ENCODE data around the gene SSU72. TPM values are rescaled to one million over a fixed set of nuclear protein-coding genes. Genes with fewer than 3 reads are reported as not detected.

SSU72 gene
- total and polyA plus RNA-seq, 2 donors (not counting 3 experiments of a cell fraction or from before 2014, with no cell fraction given), result 85.9 to 129 TPM

- POLR2A ChIA-PET, result no interaction called here
- H3K36me3 ChIP-seq (ENCODE audit: control insufficient read depth in 2 of 2, extremely low read depth in 1 of 2, insufficient read depth in 2 of 2, low read length in 2 of 2), result peaks cover 0 to 2% of the 10 kb centered on the region in 2 experiments
- intact Hi-C loops (cut with micrococcal nuclease), result loop anchor here (1.0 to 5.0 kb wide), 2 partner anchors 41 to 103 kb away; partner anchors contain the start of genes ATAD3A and SSU72
- no peak for DNase-seq (ENCODE audit: low read depth, low spot score)
- H3K27ac ChIP-seq (ENCODE audit: insufficient read depth, low read depth, low read length), result no peak overlapping the region
- H3K4me3 ChIP-seq (replicated peaks in 1 of 3; ENCODE audit: insufficient read depth in 1 of 3, low read depth in 1 of 3, low read length in 3 of 3), result peak overlapping the region; percentile 68 to 99 (median 74)
- no peak for FAIRE-seq
- dilution Hi-C loops (cut with MboI; ENCODE audit: extremely low pct_ligation_motif_present, low sequenced_read_pairs), result no loop called here
- TF ChIP-seq EZH2 (IDR thresholded peaks at IDR 0.05; ENCODE audit: borderline replicate concordance, low read depth, low read length, severe bottlenecking) (no peak), GATA2 (IDR thresholded peaks at IDR 0.05; ENCODE audit: insufficient read depth, insufficient read length, low read depth, low read length) (no peak), POLR2AphosphoS5 (IDR thresholded peaks at IDR 0.05; ENCODE audit: insufficient read depth, low read depth, low read length) (no peak)
- H3K9ac ChIP-seq (replicated peaks; ENCODE audit: extremely low read depth, insufficient read depth, low read length), result peak overlapping the region; percentile 33
- H3K4me1 ChIP-seq (ENCODE audit: control insufficient read depth, extremely low read depth, insufficient read depth, low read length), result peaks cover 16% of the 10 kb centered on the region
- H3K4me2 ChIP-seq (ENCODE audit: insufficient read depth, low read length), result peak overlapping the region; percentile 62
- BruUV-seq (replicated peaks), result no TSS peak
- peak overlapping the region; percentile 60 for H2AFZ ChIP-seq (ENCODE audit: low read depth, low read length)
- H4K20me1 ChIP-seq (replicated peaks; ENCODE audit: control insufficient read depth, extremely low read depth, insufficient read depth, low read length), result no peaks in the 10 kb centered on the region
- no peaks in the 10 kb centered on the region for H3K9me3 ChIP-seq (replicated peaks; ENCODE audit: control insufficient read depth, insufficient read depth, low read length)
- H3K27me3 ChIP-seq (ENCODE audit: control insufficient read depth in 2 of 2, insufficient read depth in 2 of 2, low read length in 2 of 2), result no peaks in the 10 kb centered on the region
- CTCF ChIA-PET, result interaction anchor here (1.1 to 1.8 kb wide), 3 partner anchors 11 to 110 kb away, joined by 4 to 6 read pairs (median 4); no protein-coding TSS in a partner anchor
- no peaks in the 10 kb centered on the region for H3K9me1 ChIP-seq (replicated peaks; ENCODE audit: control insufficient read depth, extremely low read depth, insufficient read depth, low read length)
- H3K79me2 ChIP-seq (ENCODE audit: control insufficient read depth, insufficient read depth, low read length), result peaks cover 3% of the 10 kb centered on the region
Measured at GRCh38 chr1:1614954-1615255, 40.2 kb upstream of the SSU72 start.

- peak; percentile 60 for FAIRE-seq
Measured at GRCh38 chr1:1614204-1614953, 39.7 kb upstream of the SSU72 start.

More at GRCh38 chr1:1614204-1614953, 39.7 kb upstream of the SSU72 start:
- TF ChIP-seq MYC (IDR thresholded peaks at IDR 0.05; ENCODE audit: low read depth, low read length) (no peak), GATA2 (IDR thresholded peaks at IDR 0.05; ENCODE audit: insufficient read depth, insufficient read length, low read depth, low read length) (no peak), POLR2AphosphoS5 (IDR thresholded peaks at IDR 0.05; ENCODE audit: insufficient read depth, low read depth, low read length) (no peak), MAX (IDR thresholded peaks at IDR 0.05; ENCODE audit: insufficient read depth, insufficient read length) (no peak), FOS (IDR thresholded peaks at IDR 0.05; ENCODE audit: borderline replicate concordance, insufficient read depth, low read length) (no peak), EZH2 (IDR thresholded peaks at IDR 0.05; ENCODE audit: borderline replicate concordance, low read depth, low read length, severe bottlenecking) (no peak), POLR2A (IDR thresholded peaks at IDR 0.05; ENCODE audit: low read depth, low read length) (no peak), JUN (IDR thresholded peaks at IDR 0.05; ENCODE audit: borderline replicate concordance, insufficient read depth, insufficient read length, low read depth) (no peak)
- TF ChIP-seq, protein P1, sequence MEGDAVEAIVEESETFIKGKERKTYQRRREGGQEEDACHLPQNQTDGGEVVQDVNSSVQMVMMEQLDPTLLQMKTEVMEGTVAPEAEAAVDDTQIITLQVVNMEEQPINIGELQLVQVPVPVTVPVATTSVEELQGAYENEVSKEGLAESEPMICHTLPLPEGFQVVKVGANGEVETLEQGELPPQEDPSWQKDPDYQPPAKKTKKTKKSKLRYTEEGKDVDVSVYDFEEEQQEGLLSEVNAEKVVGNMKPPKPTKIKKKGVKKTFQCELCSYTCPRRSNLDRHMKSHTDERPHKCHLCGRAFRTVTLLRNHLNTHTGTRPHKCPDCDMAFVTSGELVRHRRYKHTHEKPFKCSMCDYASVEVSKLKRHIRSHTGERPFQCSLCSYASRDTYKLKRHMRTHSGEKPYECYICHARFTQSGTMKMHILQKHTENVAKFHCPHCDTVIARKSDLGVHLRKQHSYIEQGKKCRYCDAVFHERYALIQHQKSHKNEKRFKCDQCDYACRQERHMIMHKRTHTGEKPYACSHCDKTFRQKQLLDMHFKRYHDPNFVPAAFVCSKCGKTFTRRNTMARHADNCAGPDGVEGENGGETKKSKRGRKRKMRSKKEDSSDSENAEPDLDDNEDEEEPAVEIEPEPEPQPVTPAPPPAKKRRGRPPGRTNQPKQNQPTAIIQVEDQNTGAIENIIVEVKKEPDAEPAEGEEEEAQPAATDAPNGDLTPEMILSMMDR (IDR thresholded peaks at IDR 0.05; ENCODE audit: extremely low read depth in 1 of 2, insufficient read depth in 1 of 2, low read depth in 1 of 2, low read length in 2 of 2), result no peak
- BruUV-seq (replicated peaks), result TSS peak; percentile 53
- no peak overlapping the region for H3K27ac ChIP-seq (ENCODE audit: insufficient read depth, low read depth, low read length)
- peak overlapping the region; percentile 62 for H3K4me2 ChIP-seq (ENCODE audit: insufficient read depth, low read length)
- H3K79me2 ChIP-seq (ENCODE audit: control insufficient read depth, insufficient read depth, low read length), result peaks cover 3% of the 10 kb centered on the region
- H3K9me3 ChIP-seq (replicated peaks; ENCODE audit: control insufficient read depth, insufficient read depth, low read length), result no peaks in the 10 kb centered on the region
- peaks cover 16% of the 10 kb centered on the region for H3K4me1 ChIP-seq (ENCODE audit: control insufficient read depth, extremely low read depth, insufficient read depth, low read length)
- H4K20me1 ChIP-seq (replicated peaks; ENCODE audit: control insufficient read depth, extremely low read depth, insufficient read depth, low read length), result no peaks in the 10 kb centered on the region
- ChIA-PET CTCF (interaction anchor here (1.1 to 1.8 kb wide), 3 partner anchors 11 to 37 kb away, joined by 4 to 6 read pairs (median 6); no protein-coding TSS in a partner anchor), POLR2A (no interaction called here)
- intact Hi-C loops (cut with micrococcal nuclease), result no loop called here
- peak overlapping the region; percentile 33 for H3K9ac ChIP-seq (replicated peaks; ENCODE audit: extremely low read depth, insufficient read depth, low read length)
- no peak overlapping the region for H2AFZ ChIP-seq (ENCODE audit: low read depth, low read length)
- H3K27me3 ChIP-seq (ENCODE audit: control insufficient read depth in 2 of 2, insufficient read depth in 2 of 2, low read length in 2 of 2), result no peaks in the 10 kb centered on the region
- no peak for DNase-seq (ENCODE audit: low read depth, low spot score)
- H3K4me3 ChIP-seq (replicated peaks in 1 of 3; ENCODE audit: insufficient read depth in 1 of 3, low read depth in 1 of 3, low read length in 3 of 3), result peak overlapping the region; percentile 68 to 99 (median 74)
- dilution Hi-C loops (cut with MboI; ENCODE audit: extremely low pct_ligation_motif_present, low sequenced_read_pairs), result no loop called here
- H3K36me3 ChIP-seq (ENCODE audit: control insufficient read depth in 2 of 2, extremely low read depth in 1 of 2, insufficient read depth in 2 of 2, low read length in 2 of 2), result peaks cover 0 to 2% of the 10 kb centered on the region in 2 experiments
- no peaks in the 10 kb centered on the region for H3K9me1 ChIP-seq (replicated peaks; ENCODE audit: control insufficient read depth, extremely low read depth, insufficient read depth, low read length)
